H9 (cell line): ENCODE results near the gene MAEA. TPM values are rescaled to one million over a fixed set of nuclear protein-coding genes. Genes with fewer than 3 reads are reported as not detected.
A peak's percentile ranks its signal among the peaks of the same experiment; 100 is the strongest.

Source experiments
- DNase-seq: peaks from one replicate; pipeline ENCODE4 v3.0.0-alpha.2; 2017
- H2AFZ ChIP-seq: one replicate; pipeline ENCODE4 v1.6.1; 2013; ENCODE audit warnings: mild to moderate bottlenecking, low read length, control low read depth, moderate library complexity
- H2AK5ac ChIP-seq: 2 replicates; pipeline ENCODE4 v1.6.1; 2013; ENCODE audit warnings: low read length, control low read depth, mixed read lengths; ENCODE audit not compliant: insufficient read length
- H2BK120ac ChIP-seq: one replicate; pipeline ENCODE4 v1.6.1; 2013; ENCODE audit warnings: low read depth, mild to moderate bottlenecking, low read length, control low read depth, inconsistent platforms; ENCODE audit not compliant: poor library complexity, severe bottlenecking
- H2BK12ac ChIP-seq: 2 replicates; pipeline ENCODE4 v1.6.1; 2013; ENCODE audit warnings: low read length, control low read depth, mixed read lengths, low read depth; ENCODE audit not compliant: insufficient read length
- H2BK15ac ChIP-seq: 2 replicates; pipeline ENCODE4 v1.6.1; 2013; ENCODE audit warnings: low read depth, low read length, control low read depth
- H2BK20ac ChIP-seq: one replicate; pipeline ENCODE4 v1.6.1; 2013; ENCODE audit warnings: low read depth, mild to moderate bottlenecking, low read length, control low read depth, inconsistent platforms; ENCODE audit not compliant: poor library complexity, severe bottlenecking
- H2BK5ac ChIP-seq: 2 replicates; pipeline ENCODE4 v1.6.1; 2013; ENCODE audit warnings: low read length, control low read depth, mixed read lengths; ENCODE audit not compliant: insufficient read length
- H3K14ac ChIP-seq: 2 replicates; pipeline ENCODE4 v1.6.1; 2013; ENCODE audit warnings: low read length, control low read depth; ENCODE audit not compliant: insufficient read depth
- H3K18ac ChIP-seq: 2 replicates; pipeline ENCODE4 v1.6.1; 2013; ENCODE audit warnings: low read depth, mild to moderate bottlenecking, mixed read lengths, low read length, control low read depth; ENCODE audit not compliant: insufficient read length
- H3K23ac ChIP-seq: 2 replicates; pipeline ENCODE4 v1.6.1; 2013; ENCODE audit warnings: low read length, control low read depth, mixed read lengths, low read depth; ENCODE audit not compliant: insufficient read length
- H3K23me2 ChIP-seq: 2 replicates; pipeline ENCODE4 v1.6.1; 2013; ENCODE audit warnings: low read depth, mild to moderate bottlenecking, mixed read lengths, low read length, control low read depth; ENCODE audit not compliant: insufficient read length, poor library complexity, severe bottlenecking
- H3K27ac ChIP-seq: 2 replicates; pipeline ENCODE4 v1.5.1; 2013; ENCODE audit warnings: low read length, control low read depth, mixed read lengths, low read depth; ENCODE audit not compliant: insufficient read length
- H3K27me3 ChIP-seq: 2 replicates; pipeline ENCODE4 v1.6.1; 2013; ENCODE audit warnings: low read length, control low read depth, inconsistent platforms; ENCODE audit not compliant: insufficient read depth
- H3K4ac ChIP-seq: 2 replicates; pipeline ENCODE4 v1.6.1; 2013; ENCODE audit warnings: low read depth, mild to moderate bottlenecking, control low read depth, inconsistent platforms, low read length, moderate library complexity
- H3K4me1 ChIP-seq: 2 replicates; pipeline ENCODE4 v1.6.1; 2013; ENCODE audit warnings: low read length, control low read depth, inconsistent platforms; ENCODE audit not compliant: insufficient read depth
- H3K4me2 ChIP-seq: 2 replicates; pipeline ENCODE4 v1.6.1; 2013; ENCODE audit warnings: low read length, control low read depth, mixed read lengths; ENCODE audit not compliant: insufficient read length, insufficient read depth
- H3K56ac ChIP-seq: 2 replicates; pipeline ENCODE4 v1.6.1; 2013; ENCODE audit warnings: low read depth, mild to moderate bottlenecking, mixed read lengths, low read length, control low read depth; ENCODE audit not compliant: insufficient read length
- H3K79me1 ChIP-seq: 2 replicates; pipeline ENCODE4 v1.6.1; 2013; ENCODE audit warnings: low read depth, mild to moderate bottlenecking, moderate library complexity, low read length, control low read depth, inconsistent platforms; ENCODE audit not compliant: insufficient read depth, poor library complexity, severe bottlenecking
- H3K79me2 ChIP-seq: 2 replicates; pipeline ENCODE4 v1.6.1; 2013; ENCODE audit warnings: low read length, control low read depth, inconsistent platforms; ENCODE audit not compliant: insufficient read depth
- H3K9ac ChIP-seq: 2 replicates; pipeline ENCODE4 v1.6.1; 2013; ENCODE audit warnings: low read length, control low read depth, mixed read lengths; ENCODE audit not compliant: insufficient read length; ENCODE audit errors: extremely low read depth
- H3K9me3 ChIP-seq: one replicate; pipeline ENCODE4 v1.6.1; 2013; ENCODE audit warnings: low read depth, low read length, inconsistent platforms; ENCODE audit not compliant: control insufficient read depth
- H3T11ph ChIP-seq: one replicate; pipeline ENCODE4 v1.6.1; 2013; ENCODE audit warnings: mild to moderate bottlenecking, low read length, control low read depth, inconsistent platforms
- H4K20me1 ChIP-seq: one replicate; pipeline ENCODE4 v1.6.1; 2013; ENCODE audit not compliant: control insufficient read depth, insufficient read length, insufficient read depth
- H4K5ac ChIP-seq: 2 replicates; pipeline ENCODE4 v1.6.1; 2013; ENCODE audit warnings: low read depth, mild to moderate bottlenecking, mixed read lengths, low read length, control low read depth; ENCODE audit not compliant: insufficient read length
- H4K8ac ChIP-seq: replicated peaks from 2 replicates; pipeline ENCODE4 v1.6.1; 2013; ENCODE audit warnings: low read length, control low read depth, mixed read lengths, low read depth; ENCODE audit not compliant: insufficient read length
- H4K91ac ChIP-seq: 2 replicates; pipeline ENCODE4 v1.6.1; 2013; ENCODE audit warnings: low read depth, mild to moderate bottlenecking, moderate library complexity, mixed read lengths, low read length, control low read depth; ENCODE audit not compliant: insufficient read length
- H3K27ac Mint-ChIP-seq, 3 experiments: 2 replicates in 2 of 3; 3 replicates in 1 of 3; pipeline ENCODE4 v1.8.0; 2020 to 2021; ENCODE audit warnings: mixed read lengths in 3 of 3, mild to moderate bottlenecking in 1 of 3, moderate library complexity in 1 of 3
- H3K27me3 Mint-ChIP-seq: 2 replicates; pipeline ENCODE4 v1.8.0; 2021; ENCODE audit warnings: low read depth, mild to moderate bottlenecking, moderate library complexity, mixed read lengths
- H3K36me3 Mint-ChIP-seq, 3 experiments: 2 replicates in 2 of 3; 3 replicates in 1 of 3; pipeline ENCODE4 v1.8.0; 2020 to 2021; ENCODE audit warnings: low read depth in 3 of 3, mixed read lengths in 3 of 3; ENCODE audit not compliant: insufficient read depth in 1 of 3
- H3K4me1 Mint-ChIP-seq, 2 experiments: 2 replicates each; pipeline ENCODE4 v1.8.0; 2020; ENCODE audit warnings: mixed read lengths in 2 of 2
- H3K4me3 Mint-ChIP-seq, 2 experiments: 2 replicates in 1 of 2; 3 replicates in 1 of 2; pipeline ENCODE4 v1.8.0; 2020 to 2021; ENCODE audit warnings: mild to moderate bottlenecking in 2 of 2, mixed read lengths in 2 of 2, moderate library complexity in 1 of 2
- H3K9me3 Mint-ChIP-seq, 2 experiments: 2 replicates in 1 of 2; 3 replicates in 1 of 2; pipeline ENCODE4 v1.8.0; 2020; ENCODE audit warnings: mild to moderate bottlenecking in 2 of 2, mixed read lengths in 2 of 2, moderate library complexity in 1 of 2
- WGBS: extraction: QIAGEN DNeasy Blood & Tissue Kit; methylation state at CpG from one replicate; pipeline ENCODE4 v1.1.7; 2013; ENCODE audit warnings: missing lambda C conversion rate, low lambda C conversion rate, mixed read lengths; ENCODE audit not compliant: insufficient read length; ENCODE audit errors: extremely low coverage; 5-methylcytosine and 5-hydroxymethylcytosine counted together
- total RNA-seq: library from RNA; stranded (reverse); gene quantifications from 2 replicates; pipeline ENCODE4 v1.2.1, GENCODE V29; 2021
- TF ChIP-seq, protein P1 (sequence below): fragments of 200-600 bp; sonication (generic); conservative IDR thresholded peaks from 3 replicates; pipeline ENCODE4 v1.8.0; 2021; ENCODE audit warnings: antibody characterized with exemption, mild to moderate bottlenecking

The MAEA gene
- total RNA-seq, 1 experiment from 2014 or later, result 85.6 TPM

DNA sequence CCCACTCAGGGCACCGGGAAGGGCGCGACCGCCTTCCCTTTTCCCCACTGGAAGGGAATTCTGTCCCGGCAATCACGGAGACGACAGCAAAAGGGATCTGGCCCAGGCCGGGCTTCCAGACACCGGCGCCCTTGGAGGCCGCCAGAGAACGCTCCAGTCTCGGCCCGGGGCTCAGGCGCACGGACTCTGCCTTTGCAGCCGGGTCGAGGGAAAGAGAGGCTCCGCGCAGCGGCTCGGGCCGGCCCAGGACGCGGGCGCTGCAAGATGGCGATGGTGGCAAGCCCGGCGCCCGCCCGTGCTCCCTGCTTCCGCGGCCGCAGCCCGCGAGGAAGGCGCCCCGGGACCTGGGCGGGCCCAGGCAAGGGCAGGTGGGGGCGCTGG, 41.8 kb upstream of the MAEA start:
- Histone ChIP-seq H2BK120ac (no peak overlapping the region), H3K4me1 (no peaks in the 10 kb centered on the region), H4K20me1 (peaks cover 5% of the 10 kb centered on the region), H2AK5ac (no peak overlapping the region), H2AFZ (no peak overlapping the region), H3K14ac (peak overlapping the region; percentile 72; the same call in 1 of the 2 replicates), H3K79me1 (peaks cover 4% of the 10 kb centered on the region), H3K4me2 (peak overlapping the region; percentile 46), H3T11ph (no peak overlapping the region), H3K56ac (no peak overlapping the region), H3K18ac (no peak overlapping the region), H3K9ac (peak overlapping the region; percentile 20), H4K8ac (no peak overlapping the region), H2BK12ac (no peak overlapping the region), H3K27me3 (no peaks in the 10 kb centered on the region), H4K91ac (no peak overlapping the region), H2BK15ac (no peak overlapping the region), H3K27ac (no peak overlapping the region), H3K9me3 (peaks cover 20% of the 10 kb centered on the region), H3K23me2 (peaks cover 7% of the 10 kb centered on the region), H4K5ac (no peak overlapping the region), H3K79me2 (peaks cover 45% of the 10 kb centered on the region; the same call in 1 of the 2 replicates), H3K4ac (no peak overlapping the region), H2BK5ac (no peak overlapping the region), H2BK20ac (no peak overlapping the region), H3K23ac (no peak overlapping the region)
- DNase-seq, result peak; percentile 39
- peaks cover 12% of the 10 kb centered on the region for H3K27me3 Mint-ChIP-seq
- peaks cover 7 to 11% of the 10 kb centered on the region in 2 experiments; a peak in 3 of 4 replicates for H3K4me1 Mint-ChIP-seq
- peaks cover 27 to 32% of the 10 kb centered on the region in 2 experiments for H3K9me3 Mint-ChIP-seq
- peak overlapping the region; percentile 69 to 83 for H3K4me3 Mint-ChIP-seq
- TF ChIP-seq, protein P1, sequence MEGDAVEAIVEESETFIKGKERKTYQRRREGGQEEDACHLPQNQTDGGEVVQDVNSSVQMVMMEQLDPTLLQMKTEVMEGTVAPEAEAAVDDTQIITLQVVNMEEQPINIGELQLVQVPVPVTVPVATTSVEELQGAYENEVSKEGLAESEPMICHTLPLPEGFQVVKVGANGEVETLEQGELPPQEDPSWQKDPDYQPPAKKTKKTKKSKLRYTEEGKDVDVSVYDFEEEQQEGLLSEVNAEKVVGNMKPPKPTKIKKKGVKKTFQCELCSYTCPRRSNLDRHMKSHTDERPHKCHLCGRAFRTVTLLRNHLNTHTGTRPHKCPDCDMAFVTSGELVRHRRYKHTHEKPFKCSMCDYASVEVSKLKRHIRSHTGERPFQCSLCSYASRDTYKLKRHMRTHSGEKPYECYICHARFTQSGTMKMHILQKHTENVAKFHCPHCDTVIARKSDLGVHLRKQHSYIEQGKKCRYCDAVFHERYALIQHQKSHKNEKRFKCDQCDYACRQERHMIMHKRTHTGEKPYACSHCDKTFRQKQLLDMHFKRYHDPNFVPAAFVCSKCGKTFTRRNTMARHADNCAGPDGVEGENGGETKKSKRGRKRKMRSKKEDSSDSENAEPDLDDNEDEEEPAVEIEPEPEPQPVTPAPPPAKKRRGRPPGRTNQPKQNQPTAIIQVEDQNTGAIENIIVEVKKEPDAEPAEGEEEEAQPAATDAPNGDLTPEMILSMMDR, result no peak
- H3K27ac Mint-ChIP-seq, result no peak overlapping the region
- WGBS, result no CpG with 5 or more reads among the region's 40 CpGs
- H3K36me3 Mint-ChIP-seq, result peaks cover 29 to 31% (median 30%) of the 10 kb centered on the region in 3 experiments
